HepG2 (cell line): ENCODE data around the gene NXPH4. TPM values are rescaled to one million over a fixed set of nuclear protein-coding genes. Genes with fewer than 3 reads are reported as not detected.

Source experiments
- ATAC-seq: fragments of 200-7000 bp; cut with Tn5 transposase; 3 replicates; pipeline ENCODE4 v1.9.1; 2020; ENCODE audit warnings: mild to moderate bottlenecking, moderate library complexity
- BruUV-seq: library from RNA; stranded (reverse); fragments of 400-500 nt; replicated peaks from 2 replicates; lab custom pipeline; 2021; lab: Mats Ljungman, UMichigan
- CTCF ChIA-PET: fragments of 300-600 bp; formaldehyde crosslinking; extraction: SDS; loops from one replicate; lab custom pipeline; 2021; ENCODE audit warnings: low total read pairs, inconsistent platforms, low intra/inter-chr PET ratio; lab: Yijun Ruan, JAX
- POLR2A ChIA-PET: fragments of 350-600 bp; sonication (Branson Sonifier 250); formaldehyde crosslinking; loops from one replicate; lab custom pipeline; 2020; ENCODE audit warnings: antibody characterized with exemption, inconsistent platforms; lab: Yijun Ruan, JAX
- DNase-seq: peaks from one replicate; pipeline ENCODE4 v3.0.0-alpha.2; 2015; ENCODE audit warnings: low spot score
- FAIRE-seq: peaks from 3 replicates; lab custom pipeline; 2011; peaks lifted over from hg19 to GRCh38; lab: Jason Lieb, UNC
- H2AFZ ChIP-seq: one replicate; pipeline ENCODE4 v1.6.1; 2011; ENCODE audit warnings: low read length, inconsistent platforms
- H3K27ac ChIP-seq: fragments of 300-600 bp; 3 replicates; pipeline ENCODE4 v1.8.0; 2011; ENCODE audit warnings: mixed run types, mild to moderate bottlenecking, mixed read lengths, low read length, inconsistent platforms; ENCODE audit not compliant: insufficient read depth; ENCODE audit errors: extremely low read length
- H3K27me3 ChIP-seq, 2 experiments: fragments of 200-600 bp in 1 of 2; 2 replicates in 1 of 2; 3 replicates in 1 of 2; pipeline versions ENCODE4 v1.6.0 to v1.8.0; 2011; ENCODE audit warnings: low read length in 2 of 2, mild to moderate bottlenecking in 2 of 2, moderate library complexity in 2 of 2, inconsistent platforms in 1 of 2; ENCODE audit not compliant: insufficient read depth in 2 of 2, control insufficient read depth in 1 of 2
- H3K36me3 ChIP-seq, 2 experiments: fragments of 200-600 bp in 1 of 2; replicated peaks in 1 of 2; 2 replicates in 1 of 2; 3 replicates in 1 of 2; pipeline versions ENCODE4 v1.5.1 to v1.8.0; 2011; ENCODE audit warnings: low read length in 2 of 2, inconsistent platforms in 1 of 2; ENCODE audit not compliant: insufficient read depth in 2 of 2, control insufficient read depth in 1 of 2
- H3K4me1 ChIP-seq: 2 replicates; pipeline ENCODE4 v1.5.1; 2012; ENCODE audit warnings: low read length, inconsistent platforms; ENCODE audit not compliant: insufficient read depth
- H3K4me2 ChIP-seq: 2 replicates; pipeline ENCODE4 v1.6.0; 2011; ENCODE audit warnings: low read depth, low read length, inconsistent platforms
- H3K4me3 ChIP-seq, 3 experiments: fragments of 200-600 bp in 1 of 3; sonication (generic), shearing (Covaris generic) in 1 of 3; replicated peaks in 1 of 3; 2 replicates each; pipeline ENCODE4 v1.5.1; 2011 to 2016; ENCODE audit warnings: low read length in 3 of 3, inconsistent platforms in 2 of 3, low read depth in 2 of 3, mild to moderate bottlenecking in 2 of 3, control low read depth in 1 of 3, mixed read lengths in 1 of 3; ENCODE audit not compliant: insufficient read depth in 1 of 3
- H3K79me2 ChIP-seq: one replicate; pipeline ENCODE4 v1.6.1; 2011; ENCODE audit warnings: low read length, inconsistent platforms; ENCODE audit not compliant: insufficient read depth
- H3K9ac ChIP-seq: 2 replicates; pipeline ENCODE4 v1.6.0; 2011; ENCODE audit warnings: mild to moderate bottlenecking, low read depth, low read length, inconsistent platforms; ENCODE audit not compliant: insufficient read depth
- H3K9me3 ChIP-seq: 2 replicates; pipeline ENCODE4 v1.5.1; 2012; ENCODE audit warnings: mild to moderate bottlenecking, low read length
- H4K20me1 ChIP-seq: 2 replicates; pipeline ENCODE4 v1.6.0; 2011; ENCODE audit warnings: inconsistent platforms, mild to moderate bottlenecking, low read length, moderate library complexity; ENCODE audit not compliant: insufficient read depth
- CREBL2 ChIP-seq: sonication (generic); formaldehyde crosslinking; IDR thresholded peaks from 2 replicates; pipeline ENCODE4 v1.8.1; 2023; ENCODE audit warnings: missing genetic modification reagents, mild to moderate bottlenecking, borderline replicate concordance
- HDAC6 ChIP-seq: fragments of 200-600 bp; sonication (generic); IDR thresholded peaks from 2 replicates; pipeline ENCODE4 v1.7.0; 2017; ENCODE audit warnings: mild to moderate bottlenecking, antibody characterized with exemption, low read length, low read depth
- POLR2A ChIP-seq, 2 experiments: IDR thresholded peaks; 2 replicates each; pipeline ENCODE4 v1.6.1; 2011; ENCODE audit warnings: low read depth in 2 of 2, low read length in 2 of 2, mild to moderate bottlenecking in 1 of 2, moderate library complexity in 1 of 2; ENCODE audit not compliant: insufficient read depth in 1 of 2
- ZBTB25 ChIP-seq: IDR thresholded peaks from 2 replicates; pipeline ENCODE4 v1.6.1; 2018; ENCODE audit warnings: missing genetic modification reagents
- ZBTB33 ChIP-seq: sonication (generic); formaldehyde crosslinking; IDR thresholded peaks from 2 replicates; pipeline ENCODE4 v1.4.0; 2020; ENCODE audit warnings: missing genetic modification reagents
- ZBTB46 ChIP-seq: sonication (generic); formaldehyde crosslinking; IDR thresholded peaks from 2 replicates; pipeline ENCODE4 v1.4.0; 2020; ENCODE audit warnings: mild to moderate bottlenecking, missing genetic modification reagents, borderline replicate concordance
- ZMAT5 ChIP-seq: sonication (generic); formaldehyde crosslinking; IDR thresholded peaks from 2 replicates; pipeline ENCODE4 v1.5.0; 2020; ENCODE audit warnings: mild to moderate bottlenecking, low read depth, missing genetic modification reagents, borderline replicate concordance
- ZNF234 ChIP-seq: sonication (generic); formaldehyde crosslinking; conservative IDR thresholded peaks from 2 replicates; pipeline ENCODE4 v1.5.1; 2020; ENCODE audit warnings: mild to moderate bottlenecking, missing genetic modification reagents
- ZNF782 ChIP-seq: sonication (generic); formaldehyde crosslinking; IDR thresholded peaks from 2 replicates; pipeline ENCODE4 v1.4.0; 2020; ENCODE audit warnings: missing genetic modification reagents, mild to moderate bottlenecking, borderline replicate concordance
- ZSCAN29 ChIP-seq: sonication (generic); formaldehyde crosslinking; conservative IDR thresholded peaks from 2 replicates; pipeline ENCODE4 v1.4.0; 2020; ENCODE audit warnings: mild to moderate bottlenecking, missing genetic modification reagents
- WGBS: methylation state at CpG from one replicate; pipeline ENCODE4 v1.1.6; 2017; ENCODE audit warnings: low lambda C conversion rate; 5-methylcytosine and 5-hydroxymethylcytosine counted together
- in situ Hi-C: cut with HindIII; loops from 2 replicates; pipeline ENCODE4 v1.10.0; 2017; ENCODE audit warnings: low pct_unique_long_range_greater_than_20kb; ENCODE audit not compliant: extremely low pct_ligation_motif_present
- intact Hi-C: fragments of 100-400 bp; cut with micrococcal nuclease; formaldehyde crosslinking; loops from one replicate; pipeline ENCODE4 v1.10.0; 2022; ENCODE audit not compliant: unreplicated experiment
- polyA plus RNA-seq, 8 experiments: library from polyadenylated mRNA; depleted of rRNA in 3 of 8; stranded (reverse) in 7 of 8; unstranded in 1 of 8; fragments of >200 nt; fragmentation: Illumina TruSeq in 4 of 8; extraction: Trizol in 4 of 8; gene quantifications; 2 replicates each; pipeline versions ENCODE4 v1.2.1 to v1.2.3, GENCODE V29; 2011 to 2016; ENCODE audit warnings: low read depth in 4 of 8, missing spikeins in 1 of 8, mixed read lengths in 1 of 8; ENCODE audit not compliant: insufficient read depth in 1 of 8
- total RNA-seq, 5 experiments: library from RNA; depleted of rRNA; stranded (reverse); fragments of >200 nt; fragmentation: Illumina TruSeq; extraction: Trizol; gene quantifications; 2 replicates each; pipeline ENCODE4 v1.2.3, GENCODE V29; 2016; ENCODE audit warnings: low read depth in 1 of 5
- TF ChIP-seq, protein P1 (sequence below): sonication (generic); formaldehyde crosslinking; IDR thresholded peaks from 2 replicates; pipeline ENCODE4 v1.9.0; 2022; ENCODE audit warnings: low read depth, missing genetic modification reagents

Gene NXPH4
- total and polyA plus RNA-seq, 2 of the 13 experiments (the other 11 are each of a cell fraction or from before 2014, with no cell fraction given) = 0.13 TPM; not detected in 1

DNA sequence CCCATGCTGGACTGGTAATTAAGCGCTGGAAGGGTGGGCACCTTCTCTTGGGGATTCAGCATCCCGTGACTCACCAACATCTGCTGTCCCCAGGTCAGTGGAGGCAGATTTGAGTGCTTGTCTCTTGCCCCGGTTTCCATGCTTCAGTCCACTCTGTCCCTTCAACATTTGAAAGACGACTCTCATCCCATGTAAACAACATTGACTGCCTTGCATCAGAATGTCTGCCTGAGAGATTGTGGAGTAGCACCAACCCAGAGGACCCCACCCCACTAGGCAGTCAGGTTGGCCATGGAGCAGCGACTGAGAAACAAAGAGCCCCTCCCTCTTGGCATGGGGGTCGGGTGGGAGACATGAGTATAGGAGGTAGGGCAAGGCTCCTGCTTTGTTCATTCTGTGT, 39.3 kb downstream of the NXPH4 start (continued):
- no peak for TF ChIP-seq ZBTB46 (CRISPR knock-in tag)
- TF ChIP-seq ZMAT5 = no peak

DNA sequence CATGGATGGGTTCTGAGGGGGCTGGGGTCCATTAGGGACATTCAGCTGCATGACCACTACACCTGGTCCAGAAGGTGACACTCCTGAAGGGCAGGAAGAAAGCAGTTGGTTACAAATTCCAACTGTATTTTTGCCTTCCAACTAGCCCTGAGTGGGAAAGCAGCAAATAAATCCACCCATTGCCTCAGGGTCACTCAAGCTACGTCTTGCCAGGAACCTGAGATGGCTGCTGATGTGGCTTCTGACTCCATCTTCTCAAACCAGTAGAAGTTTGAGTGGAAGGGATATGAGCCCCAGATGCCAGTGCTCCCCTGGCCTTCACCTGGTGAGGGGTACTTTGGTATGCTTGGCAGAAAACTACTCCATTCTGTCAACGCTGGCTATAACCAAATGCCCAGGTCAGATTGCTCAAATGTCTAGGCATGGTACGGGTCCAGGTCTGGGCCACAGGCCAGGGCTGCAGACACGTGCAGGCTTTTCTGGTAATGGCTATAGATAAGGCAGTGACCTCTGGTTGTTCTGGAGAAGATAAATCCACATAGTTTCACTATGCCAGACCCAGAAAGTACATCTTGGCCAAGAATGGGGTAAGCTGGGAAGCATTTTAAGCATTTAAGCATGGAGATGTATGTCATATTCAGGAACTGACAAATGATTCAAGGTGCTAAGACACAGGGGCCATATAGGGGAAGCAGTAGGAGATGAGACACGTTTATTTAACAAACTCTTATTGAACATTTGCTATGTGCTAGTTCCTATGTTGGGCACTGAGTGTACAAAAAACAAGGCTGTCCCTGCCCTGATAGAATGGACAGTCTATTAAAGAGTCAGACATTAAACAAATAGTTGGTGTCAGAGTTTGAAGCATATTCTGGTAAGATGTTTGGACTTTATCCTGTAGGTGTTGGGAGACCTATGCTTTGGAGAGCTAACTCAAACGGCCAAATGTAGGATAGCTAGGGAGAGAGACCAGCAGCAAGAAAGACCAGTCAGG, 42.7 kb downstream of the NXPH4 start:
- CTCF ChIA-PET = no interaction called here
- no TSS peak for BruUV-seq
- H3K27ac ChIP-seq = no peak overlapping the region
- TF ChIP-seq HDAC6 (no peak), ZBTB25 (no peak), ZSCAN29 (no peak), ZNF782 (CRISPR knock-in tag) (no peak), ZBTB33 (no peak), ZNF234 (CRISPR knock-in tag) (no peak), POLR2A (IDR thresholded peaks at IDR 0.05; ENCODE audit: insufficient read depth in 1 of 2, low read depth in 2 of 2, low read length in 2 of 2) (no peak), CREBL2 (no peak)
- TF ChIP-seq, protein P1, sequence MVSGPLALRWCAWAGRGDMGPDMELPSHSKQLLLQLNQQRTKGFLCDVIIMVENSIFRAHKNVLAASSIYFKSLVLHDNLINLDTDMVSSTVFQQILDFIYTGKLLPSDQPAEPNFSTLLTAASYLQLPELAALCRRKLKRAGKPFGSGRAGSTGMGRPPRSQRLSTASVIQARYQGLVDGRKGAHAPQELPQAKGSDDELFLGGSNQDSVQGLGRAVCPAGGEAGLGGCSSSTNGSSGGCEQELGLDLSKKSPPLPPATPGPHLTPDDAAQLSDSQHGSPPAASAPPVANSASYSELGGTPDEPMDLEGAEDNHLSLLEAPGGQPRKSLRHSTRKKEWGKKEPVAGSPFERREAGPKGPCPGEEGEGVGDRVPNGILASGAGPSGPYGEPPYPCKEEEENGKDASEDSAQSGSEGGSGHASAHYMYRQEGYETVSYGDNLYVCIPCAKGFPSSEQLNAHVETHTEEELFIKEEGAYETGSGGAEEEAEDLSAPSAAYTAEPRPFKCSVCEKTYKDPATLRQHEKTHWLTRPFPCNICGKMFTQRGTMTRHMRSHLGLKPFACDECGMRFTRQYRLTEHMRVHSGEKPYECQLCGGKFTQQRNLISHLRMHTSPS (CRISPR knock-in tag) = no peak

More for the DNA sequence above, 42.7 kb downstream of the NXPH4 start:
- Histone ChIP-seq H4K20me1 (no peaks in the 10 kb centered on the region), H3K9me3 (no peaks in the 10 kb centered on the region), H3K79me2 (no peaks in the 10 kb centered on the region), H3K4me2 (no peak overlapping the region), H3K27me3 (no peaks in the 10 kb centered on the region), H3K4me1 (peaks cover 13% of the 10 kb centered on the region), H3K36me3 (peaks cover 9 to 42% of the 10 kb centered on the region in 2 experiments), H2AFZ (no peak overlapping the region), H3K4me3 (no peak overlapping the region), H3K9ac (no peak overlapping the region)
- ATAC-seq = 0 out of 3 replicates have a peak, but pooled peaks have one; percentile 36
- POLR2A ChIA-PET = no interaction called here
- FAIRE-seq = no peak
- DNase-seq = no peak
- in situ Hi-C loops = no loop called here
- 55% methylated on average over 6 of the region's 6 CpGs for WGBS
- intact Hi-C loops = no loop called here
